HCT116 (cell line): ENCODE measurements around the gene HYCC2. TPM values are rescaled to one million over a fixed set of nuclear protein-coding genes. Genes with fewer than 3 reads are reported as not detected.

Experiments used
- ATAC-seq: fragments of 200-7000 bp; cut with Tn5 transposase; 2 replicates; pipeline ENCODE4 v1.9.1; 2020; ENCODE audit warnings: mild to moderate bottlenecking, moderate library complexity
- BruUV-seq: library from RNA; stranded (reverse); fragments of 400-500 nt; replicated peaks from 2 replicates; lab custom pipeline; 2021; lab: Mats Ljungman, UMichigan
- CTCF ChIA-PET: fragments of 300-600 bp; sonication (Branson Sonifier 250); formaldehyde crosslinking; loops from one replicate; lab custom pipeline; 2021; ENCODE audit warnings: antibody characterized with exemption; lab: Charles Lee
- POLR2A ChIA-PET: fragments of 300-600, 350-600 bp; sonication (Branson Sonifier 250); formaldehyde crosslinking; loops from one replicate; lab custom pipeline; 2021; ENCODE audit warnings: antibody characterized with exemption; lab: Charles Lee
- RAD21 ChIA-PET, 2 experiments: fragments of 300-600 bp; sonication (Branson Sonifier 250); formaldehyde crosslinking; loops; one replicate each; lab custom pipeline; 2023; ENCODE audit warnings: low total read pairs in 2 of 2; ENCODE audit not compliant: uncharacterized antibody in 2 of 2, unreplicated experiment in 2 of 2, low non-redundant PET in 1 of 2; lab: Charles Lee
- DNase-seq: peaks from one replicate; pipeline ENCODE4 v3.0.0-alpha.2; 2010; ENCODE audit warnings: low read depth, low spot score
- H2AFZ ChIP-seq: fragments of 200-600 bp; shearing (Covaris generic), sonication (generic); 2 replicates; pipeline ENCODE4 v1.6.1; 2017; ENCODE audit warnings: low read depth, mixed run types, mixed read lengths, antibody characterized with exemption, low read length; ENCODE audit not compliant: poor library complexity, severe bottlenecking
- H3K27ac ChIP-seq: 2 replicates; pipeline ENCODE4 v1.5.1; 2012; ENCODE audit warnings: low read depth, low read length
- H3K27me3 ChIP-seq: fragments of 200-600 bp; sonication (generic); 2 replicates; pipeline ENCODE4 v1.6.1; 2016; ENCODE audit warnings: mixed run types, low read length, mixed read lengths; ENCODE audit not compliant: insufficient read depth
- H3K36me3 ChIP-seq, 2 experiments: fragments of 200-500 bp in 1 of 2; fragments of 200-600 bp in 1 of 2; sonication (Bioruptor generic) in 1 of 2; sonication (generic) in 1 of 2; 2 replicates each; pipeline versions ENCODE4 v1.5.1 to v1.6.1; 2014 to 2016; ENCODE audit warnings: low read length in 2 of 2, inconsistent platforms in 1 of 2, mixed read lengths in 1 of 2, mixed run types in 1 of 2; ENCODE audit not compliant: insufficient read depth in 2 of 2, control insufficient read depth in 1 of 2
- H3K4me1 ChIP-seq, 2 experiments: fragments of 200-600 bp in 1 of 2; sonication (generic) in 1 of 2; 2 replicates each; pipeline versions ENCODE4 v1.5.1 to v1.6.1; 2012 to 2017; ENCODE audit warnings: low read length in 2 of 2, inconsistent platforms in 1 of 2, mild to moderate bottlenecking in 1 of 2, mixed read lengths in 1 of 2, mixed run types in 1 of 2, moderate library complexity in 1 of 2; ENCODE audit not compliant: insufficient read depth in 2 of 2, control insufficient read depth in 1 of 2
- H3K4me2 ChIP-seq: fragments of 200-600 bp; sonication (generic); 2 replicates; pipeline ENCODE4 v1.6.1; 2017; ENCODE audit warnings: mixed run types, low read length, mixed read lengths
- H3K4me3 ChIP-seq, 2 experiments: fragments of 200-600 bp in 1 of 2; sonication (generic) in 1 of 2; replicated peaks in 1 of 2; 2 replicates each; pipeline ENCODE4 v1.5.1; 2011 to 2016; ENCODE audit warnings: low read length in 2 of 2, control low read depth in 1 of 2, low read depth in 1 of 2, mild to moderate bottlenecking in 1 of 2, mixed read lengths in 1 of 2, mixed run types in 1 of 2
- H3K79me2 ChIP-seq: fragments of 200-600 bp; sonication (generic); 2 replicates; pipeline ENCODE4 v1.6.1; 2017; ENCODE audit warnings: mild to moderate bottlenecking, mixed run types, low read length, moderate library complexity, mixed read lengths; ENCODE audit not compliant: insufficient read depth
- H3K9ac ChIP-seq: fragments of 200-600 bp; sonication (generic); 2 replicates; pipeline ENCODE4 v1.6.1; 2016; ENCODE audit warnings: low read length, mixed read lengths
- H3K9me2 ChIP-seq: fragments of 200-600 bp; sonication (generic), shearing (Covaris generic); 2 replicates; pipeline ENCODE4 v1.6.1; 2017; ENCODE audit warnings: mixed run types, mild to moderate bottlenecking, moderate library complexity; ENCODE audit not compliant: insufficient read depth
- H3K9me3 ChIP-seq, 2 experiments: fragments of 200-500 bp in 1 of 2; fragments of 200-600 bp in 1 of 2; sonication (Bioruptor generic) in 1 of 2; sonication (generic) in 1 of 2; 2 replicates each; pipeline ENCODE4 v1.6.1; 2014 to 2017; ENCODE audit warnings: low read length in 2 of 2, mixed read lengths in 2 of 2, inconsistent platforms in 1 of 2, low read depth in 1 of 2, mild to moderate bottlenecking in 1 of 2, mixed run types in 1 of 2, moderate library complexity in 1 of 2; ENCODE audit not compliant: control insufficient read depth in 1 of 2, insufficient read depth in 1 of 2
- H4K20me1 ChIP-seq: fragments of 200-600 bp; sonication (generic), shearing (Covaris generic); 2 replicates; pipeline ENCODE4 v1.6.1; 2017; ENCODE audit warnings: mixed run types, mild to moderate bottlenecking, moderate library complexity; ENCODE audit not compliant: insufficient read depth
- CBX3 ChIP-seq: IDR thresholded peaks from 2 replicates; pipeline ENCODE4 v1.6.1; 2012; ENCODE audit warnings: low read depth
- CEBPB ChIP-seq: IDR thresholded peaks from 2 replicates; pipeline ENCODE4 v1.6.1; 2012; ENCODE audit warnings: low read depth
- CTCF ChIP-seq, 3 experiments: fragments of 200-600 bp in 1 of 3; sonication (generic) in 1 of 3; IDR thresholded peaks in 2 of 3; conservative IDR thresholded peaks in 1 of 3; 2 replicates each; pipeline ENCODE4 v1.5.1; 2012 to 2017; ENCODE audit warnings: low read depth in 2 of 3, low read length in 2 of 3, antibody characterized with exemption in 1 of 3, borderline replicate concordance in 1 of 3, control low read depth in 1 of 3, mild to moderate bottlenecking in 1 of 3, mixed read lengths in 1 of 3, mixed run types in 1 of 3, moderate library complexity in 1 of 3; ENCODE audit not compliant: insufficient read depth in 1 of 3
- EZH2phosphoT487 ChIP-seq: fragments of 200-600 bp; IDR thresholded peaks from 2 replicates; pipeline ENCODE4 v1.6.1; 2018; ENCODE audit warnings: antibody characterized with exemption, borderline replicate concordance
- FOSL1 ChIP-seq: IDR thresholded peaks from 2 replicates; pipeline ENCODE4 v1.6.1; 2012; ENCODE audit warnings: low read depth
- MAX ChIP-seq: IDR thresholded peaks from 2 replicates; pipeline ENCODE4 v1.6.1; 2012
- POLR2A ChIP-seq: IDR thresholded peaks from 2 replicates; pipeline ENCODE4 v1.7.0; 2011; ENCODE audit warnings: borderline replicate concordance; ENCODE audit not compliant: insufficient read depth, insufficient read length; ENCODE audit errors: extremely low read depth
- POLR2AphosphoS5 ChIP-seq: IDR thresholded peaks from 2 replicates; pipeline ENCODE4 v1.6.1; 2011; ENCODE audit warnings: mild to moderate bottlenecking, low read depth, low read length, moderate library complexity
- RAD21 ChIP-seq: IDR thresholded peaks from 2 replicates; pipeline ENCODE4 v1.6.1; 2012; ENCODE audit warnings: low read depth, mild to moderate bottlenecking
- REST ChIP-seq: IDR thresholded peaks from 2 replicates; pipeline ENCODE4 v1.6.1; 2012; ENCODE audit warnings: low read depth
- YY1 ChIP-seq: IDR thresholded peaks from 2 replicates; pipeline ENCODE4 v1.6.1; 2011; ENCODE audit warnings: low read length, low read depth, moderate library complexity, mild to moderate bottlenecking; ENCODE audit not compliant: insufficient replicate concordance; ENCODE audit errors: extremely low read depth
- ZBTB33 ChIP-seq: IDR thresholded peaks from 2 replicates; pipeline ENCODE4 v1.6.1; 2011; ENCODE audit warnings: mild to moderate bottlenecking, low read length, moderate library complexity; ENCODE audit not compliant: insufficient replicate concordance; ENCODE audit errors: extremely low read depth
- ZFX ChIP-seq: fragments of 450-650 bp; IDR thresholded peaks from 2 replicates; pipeline ENCODE4 v1.6.1; 2017
- ZNF274 ChIP-seq: fragments of 200-500 bp; sonication (Bioruptor generic); IDR thresholded peaks from 2 replicates; pipeline ENCODE4 v1.6.1; 2014; ENCODE audit warnings: mild to moderate bottlenecking, low read depth, low read length, inconsistent platforms
- intact Hi-C: fragments of 100-400 bp; cut with micrococcal nuclease; formaldehyde crosslinking; loops from 2 replicates; pipeline ENCODE4 v1.10.0; 2022
- total RNA-seq: library from RNA; stranded (reverse); gene quantifications from one replicate; pipeline ENCODE4 v1.2.1, GENCODE V29; 2021; ENCODE audit not compliant: unreplicated experiment

Gene HYCC2
- total RNA-seq, 1 experiment from 2014 or later, result 9.9 TPM

- DNase-seq, result no peak
- CTCF ChIA-PET, result no interaction called here
- H3K79me2 ChIP-seq, result peaks cover 32% of the 10 kb centered on the region
Observed at GRCh38 chr2:201046881-201047280, 24.6 kb downstream of the HYCC2 start.

More at GRCh38 chr2:201046881-201047280, 24.6 kb downstream of the HYCC2 start:
- H3K4me3 ChIP-seq, result no peak overlapping the region
- intact Hi-C loops, result no loop called here
- ChIA-PET POLR2A (no interaction called here), RAD21 (no interaction called here)
- TF ChIP-seq YY1 (no peak), CBX3 (no peak), CEBPB (no peak), POLR2AphosphoS5 (no peak), EZH2phosphoT487 (no peak), ZNF274 (no peak), REST (no peak), ZFX (no peak), CTCF (IDR thresholded peaks at IDR 0.05 in 2 of 3, conservative IDR thresholded peaks at IDR 0.05 in 1 of 3; ENCODE audit: borderline replicate concordance in 1 of 3, insufficient read depth in 1 of 3, low read depth in 2 of 3, low read length in 2 of 3) (no peak), MAX (no peak), POLR2A (no peak), FOSL1 (no peak), RAD21 (no peak), ZBTB33 (no peak)
- no peak overlapping the region for H2AFZ ChIP-seq
- no peaks in the 10 kb centered on the region for H3K27me3 ChIP-seq
- H3K27ac ChIP-seq, result no peak overlapping the region
- no peaks in the 10 kb centered on the region for H3K9me3 ChIP-seq
- H3K9ac ChIP-seq, result no peak overlapping the region
- H3K4me1 ChIP-seq, result no peaks in the 10 kb centered on the region
- H3K4me2 ChIP-seq, result no peak overlapping the region
- no peaks in the 10 kb centered on the region for H3K36me3 ChIP-seq
- no peaks in the 10 kb centered on the region for H3K9me2 ChIP-seq
- no TSS peak for BruUV-seq
- ATAC-seq, result no peak
- no peaks in the 10 kb centered on the region for H4K20me1 ChIP-seq
